ENCODE results near the gene RAPGEF2.

- TF ChIP-seq FOXK2 (IDR thresholded peaks at IDR 0.05) (no peak), SUZ12 (IDR thresholded peaks at IDR 0.05) (no peak), L3MBTL2 (conservative IDR thresholded peaks at IDR 0.05) (no peak), ZNF384 (IDR thresholded peaks at IDR 0.05) (no peak), TARDBP (IDR thresholded peaks at IDR 0.05) (no peak), ARNT (IDR thresholded peaks at IDR 0.05) (no peak), FOXA1 (IDR thresholded peaks at IDR 0.05) (no peak), SP1 (IDR thresholded peaks at IDR 0.05) (no peak), FOXM1 (IDR thresholded peaks at IDR 0.05; ENCODE audit: borderline replicate concordance) (no peak), BHLHE40 (IDR thresholded peaks at IDR 0.05; ENCODE audit: borderline replicate concordance) (no peak), NFRKB (IDR thresholded peaks at IDR 0.05) (no peak), ELF4 (IDR thresholded peaks at IDR 0.05) (no peak)
Observed at GRCh38 chr4:159287767-159288166, 184.9 kb downstream of the RAPGEF2 start.
